Left forelimb (tissue), 1 donor: ENCODE measurements around the gene SHISA8.
"Not testable (repeated sequence)": the region's sequence is repeated elsewhere in the genome, so short reads cannot be mapped to it uniquely, and the experiment has no call there.

Source experiments
- DNase-seq: peaks from one replicate; pipeline ENCODE4 v3.0.0-alpha.2; 2018; ENCODE audit warnings: low spot score

The SHISA8 gene

GRCh38 chr22:41899110-41899509, 15.8 kb downstream of the SHISA8 start:
- no peak for DNase-seq

DNA sequence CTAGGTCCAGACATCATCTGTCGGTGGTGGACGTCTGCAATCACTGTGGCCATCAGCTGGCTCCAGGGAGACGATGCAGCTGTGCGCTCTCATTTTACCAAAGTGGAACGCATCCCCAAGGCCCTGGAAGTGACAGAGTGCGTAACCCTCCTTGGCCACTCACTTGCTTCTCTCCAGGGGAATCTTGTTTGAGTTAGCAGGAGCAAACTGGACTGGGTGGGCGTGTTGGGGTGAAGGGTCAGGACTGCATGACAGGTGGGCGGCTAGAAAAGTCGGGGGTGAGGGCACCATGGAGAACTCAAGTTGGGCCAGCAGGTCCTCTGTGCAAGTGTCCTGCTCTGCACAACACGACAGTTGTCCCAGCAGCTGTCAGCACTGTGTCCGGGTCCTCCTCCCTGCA, 16.2 kb downstream of the SHISA8 start:
- no peak for DNase-seq

GRCh38 chr22:41893591-41894375, 21.1 kb downstream of the SHISA8 start:
- no peak for DNase-seq

- DNase-seq = no peak
These were observed 22.2 kb downstream of the SHISA8 start for GRCh38 chr22:41892721-41893120.

DNA sequence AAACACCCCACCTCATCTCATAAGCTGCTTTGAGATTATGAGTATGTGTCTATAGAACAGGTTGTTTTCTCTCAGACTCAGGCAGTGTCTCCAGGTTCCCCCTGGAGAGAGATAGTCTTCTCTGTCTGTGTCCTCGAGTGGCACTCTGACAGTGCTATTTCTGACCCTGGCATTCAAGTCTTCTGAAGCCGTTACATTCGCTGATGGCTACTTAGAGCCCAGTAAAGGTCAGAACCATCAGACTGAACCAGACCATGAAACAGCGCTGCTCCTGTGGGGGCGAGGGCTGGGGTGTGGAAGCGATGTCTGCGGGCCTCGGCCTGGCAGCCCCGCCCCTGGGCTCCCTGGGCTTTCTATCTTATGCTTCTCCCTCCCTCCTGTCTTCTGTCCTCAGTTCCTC, 23.5 kb downstream of the SHISA8 start:
- no peak for DNase-seq

GRCh38 chr22:41888627-41889200, 26.2 kb downstream of the SHISA8 start:
- no peak for DNase-seq

DNA sequence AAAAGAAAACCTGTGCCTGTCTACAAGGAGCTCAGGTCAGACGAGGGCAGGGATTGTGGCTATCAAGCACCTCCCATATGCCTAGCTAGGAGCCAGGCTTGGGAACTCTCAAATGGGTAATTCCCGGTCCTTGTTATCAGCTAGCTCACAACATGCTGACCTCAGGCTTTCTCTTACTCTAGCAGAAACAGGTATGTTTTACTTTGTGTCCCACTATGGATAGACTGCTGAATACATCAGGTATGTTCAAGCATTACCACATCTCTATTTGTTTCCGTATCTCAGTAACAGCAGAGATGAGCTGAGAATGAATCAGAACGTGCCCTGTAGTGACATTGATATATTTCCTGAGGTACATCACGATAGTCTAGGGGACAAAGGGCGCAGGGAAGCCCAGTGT, 29.4 kb downstream of the SHISA8 start:
- no peak for DNase-seq

- no peak for DNase-seq
These were observed 29.8 kb downstream of the SHISA8 start for GRCh38 chr22:41885116-41885515.

DNA sequence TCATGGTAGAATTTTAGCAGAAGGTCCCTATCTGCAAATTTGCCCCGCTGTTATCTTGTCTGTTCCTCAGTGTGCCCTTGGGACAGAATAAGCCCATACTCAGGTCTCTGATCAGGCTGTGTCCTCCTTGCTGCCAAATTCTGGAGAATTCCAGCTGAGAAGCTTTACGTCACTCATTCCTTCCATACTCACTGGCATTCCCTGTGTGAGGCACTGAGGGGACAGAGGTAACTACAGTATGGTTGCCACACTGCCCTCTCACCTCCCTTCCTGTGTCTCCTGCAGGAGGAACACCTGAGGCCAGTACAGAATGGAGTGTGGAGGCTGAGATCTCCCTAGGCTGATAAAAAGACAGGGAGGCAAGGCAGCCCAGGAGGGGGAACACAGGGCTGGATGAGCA, 31.5 kb downstream of the SHISA8 start:
- no peak for DNase-seq

GRCh38 chr22:41880653-41881052, 34.2 kb downstream of the SHISA8 start:
- DNase-seq = no peak

GRCh38 chr22:41876675-41877074, 38.2 kb downstream of the SHISA8 start:
- no peak for DNase-seq

DNA sequence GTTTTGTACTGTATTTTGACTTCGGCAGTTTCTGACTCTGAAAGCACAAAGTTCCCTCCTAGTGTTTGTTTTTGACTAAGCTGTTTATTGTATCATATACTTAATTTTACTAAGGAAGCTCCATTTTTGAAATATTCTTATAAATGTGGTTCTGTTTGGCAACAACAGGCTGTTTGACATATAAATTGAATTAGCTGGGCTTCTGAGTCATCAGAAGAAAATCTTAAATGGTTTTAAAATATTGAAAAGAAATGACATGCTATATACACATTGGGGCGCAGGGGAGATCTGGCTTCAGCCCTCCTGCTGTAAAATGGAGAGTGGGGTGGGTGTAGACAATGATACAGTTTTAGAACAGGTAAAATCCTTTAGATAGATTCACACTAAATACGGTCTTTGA, 38.6 kb downstream of the SHISA8 start:
- DNase-seq = no peak

GRCh38 chr22:41875531-41876270, 39.2 kb downstream of the SHISA8 start:
- no peak for DNase-seq

GRCh38 chr22:41874090-41874489, 40.8 kb downstream of the SHISA8 start:
- no peak for DNase-seq

- no peak for DNase-seq
These were observed 41.5 kb downstream of the SHISA8 start for GRCh38 chr22:41873391-41873790.

- DNase-seq = no peak
These were observed 44.1 kb downstream of the SHISA8 start for GRCh38 chr22:41870786-41871185.

- not testable (repeated sequence) for DNase-seq
These were observed 44.8 kb downstream of the SHISA8 start for GRCh38 chr22:41870081-41870480.

GRCh38 chr22:41868556-41868955, 46.3 kb downstream of the SHISA8 start:
- no peak for DNase-seq

- no peak for DNase-seq
These were observed 51.4 kb downstream of the SHISA8 start for GRCh38 chr22:41863472-41863871.

GRCh38 chr22:41862530-41863266, 52.2 kb downstream of the SHISA8 start:
- no peak for DNase-seq

DNA sequence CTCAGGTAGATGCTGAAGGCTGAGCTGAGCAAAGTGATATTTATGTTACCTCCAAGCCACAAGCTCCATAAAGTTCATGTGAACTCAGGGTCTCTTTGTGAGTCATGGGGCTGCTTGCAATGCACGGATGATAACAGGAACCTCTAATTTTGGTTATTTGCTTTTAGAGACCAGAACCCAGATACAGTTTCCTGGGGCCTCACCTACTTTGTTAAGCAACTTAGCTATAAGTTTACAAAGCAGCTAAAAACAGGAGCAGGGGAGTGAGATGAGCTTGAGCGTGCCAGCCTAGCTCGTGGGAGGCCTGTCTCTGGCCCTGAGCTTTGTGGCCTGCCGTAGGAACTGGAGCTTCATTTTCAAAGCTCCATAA, 52.7 kb downstream of the SHISA8 start:
- DNase-seq = no peak
